ENCODE results near the gene OR4D1.
"Not testable (repeated sequence)": the region's sequence is repeated elsewhere in the genome, so short reads cannot be mapped to it uniquely, and the experiment has no call there.

OR4D1 gene

GRCh38 chr17:58147930-58148434, at the start of gene OR4D1:
Gene OR4D1, plus strand, starts transcription at chr17:58148384. Its CDS starts 6,770 bp downstream, at chr17:58155154.
- Histone ChIP-seq H3K4me3 (no peak within 1 kb of the TSS), H3K9me3 (peaks cover 7% of the 10 kb centered on the region), H3K4me1 (no peaks in the 10 kb centered on the region), H3K27me3 (ENCODE audit: low read depth) (peaks cover 26% of the 10 kb centered on the region), H3K36me3 (replicated peaks) (no peaks in the 10 kb centered on the region)
- no peak for DNase-seq (ENCODE audit: low spot score in 2 of 2)
- in situ Hi-C loops (cut with MboI; ENCODE audit: low sequenced_read_pairs), result no loop called here

DNA sequence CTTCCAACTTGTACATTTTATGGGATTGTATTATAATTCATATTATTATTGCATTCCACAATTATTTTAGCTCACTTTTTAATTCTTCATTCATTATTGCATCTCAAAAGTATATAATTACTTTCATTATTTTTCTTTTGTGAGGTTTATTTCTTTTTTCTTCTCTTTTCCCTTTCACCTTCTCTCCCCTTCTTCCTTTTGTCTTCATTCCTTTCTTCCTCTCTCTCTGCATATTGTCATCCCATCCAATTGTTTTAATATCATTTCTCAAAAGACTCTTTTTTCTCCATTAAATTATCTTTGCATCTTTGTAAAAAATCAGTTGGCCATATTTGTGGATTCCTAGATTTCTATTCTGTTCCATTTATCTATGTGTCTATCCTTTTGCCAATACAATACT, 47.7 kb upstream of the OR4D1 start:
- H3K4me3 ChIP-seq, result no peak overlapping the region
- H3K27me3 ChIP-seq (ENCODE audit: low read depth), result no peaks in the 10 kb centered on the region
- H3K4me1 ChIP-seq, result no peaks in the 10 kb centered on the region
- DNase-seq (ENCODE audit: low spot score in 2 of 2), result no peak
- H3K36me3 ChIP-seq (replicated peaks), result no peaks in the 10 kb centered on the region
- in situ Hi-C loops (cut with MboI; ENCODE audit: low sequenced_read_pairs), result no loop called here
- no peaks in the 10 kb centered on the region for H3K9me3 ChIP-seq

GRCh38 chr17:58101898-58102297, 46.3 kb upstream of the OR4D1 start:
- H3K9me3 ChIP-seq; H3K27me3 ChIP-seq (ENCODE audit: low read depth); H3K4me3 ChIP-seq; DNase-seq (ENCODE audit: low spot score in 2 of 2); H3K4me1 ChIP-seq; in situ Hi-C loops (cut with MboI; ENCODE audit: low sequenced_read_pairs); H3K36me3 ChIP-seq (replicated peaks): not testable (repeated sequence)

GRCh38 chr17:58105093-58105492, 43.1 kb upstream of the OR4D1 start:
- Histone ChIP-seq H3K4me1 (no peaks in the 10 kb centered on the region), H3K9me3 (no peaks in the 10 kb centered on the region), H3K36me3 (replicated peaks) (no peaks in the 10 kb centered on the region), H3K27me3 (ENCODE audit: low read depth) (no peaks in the 10 kb centered on the region), H3K4me3 (no peak overlapping the region)
- in situ Hi-C loops (cut with MboI; ENCODE audit: low sequenced_read_pairs), result no loop called here
- no peak for DNase-seq (ENCODE audit: low spot score in 2 of 2)

- H3K27me3 ChIP-seq (ENCODE audit: low read depth), result no peaks in the 10 kb centered on the region
- H3K4me3 ChIP-seq, result no peak overlapping the region
- H3K4me1 ChIP-seq, result no peaks in the 10 kb centered on the region
- in situ Hi-C loops (cut with MboI; ENCODE audit: low sequenced_read_pairs), result no loop called here
- DNase-seq (ENCODE audit: low spot score in 2 of 2), result no peak
- no peaks in the 10 kb centered on the region for H3K9me3 ChIP-seq
- H3K36me3 ChIP-seq (replicated peaks), result no peaks in the 10 kb centered on the region
These were observed 40.9 kb upstream of the OR4D1 start for GRCh38 chr17:58107306-58107705.

- in situ Hi-C loops (cut with MboI; ENCODE audit: low sequenced_read_pairs), result no loop called here
- H3K4me3 ChIP-seq, result no peak overlapping the region
- H3K9me3 ChIP-seq, result no peaks in the 10 kb centered on the region
- no peak for DNase-seq (ENCODE audit: low spot score in 2 of 2)
- H3K27me3 ChIP-seq (ENCODE audit: low read depth), result no peaks in the 10 kb centered on the region
- no peaks in the 10 kb centered on the region for H3K36me3 ChIP-seq (replicated peaks)
- no peaks in the 10 kb centered on the region for H3K4me1 ChIP-seq
These were observed 39.0 kb upstream of the OR4D1 start for GRCh38 chr17:58109197-58109596.

GRCh38 chr17:58110012-58110411, 38.2 kb upstream of the OR4D1 start:
- no peaks in the 10 kb centered on the region for H3K9me3 ChIP-seq
- DNase-seq (ENCODE audit: low spot score in 2 of 2), result no peak
- in situ Hi-C loops (cut with MboI; ENCODE audit: low sequenced_read_pairs), result loop anchor here (10.0 kb wide), 1 partner anchor 105 kb away; the partner anchor contains the start of gene SRSF1
- H3K36me3 ChIP-seq (replicated peaks), result no peaks in the 10 kb centered on the region
- H3K4me1 ChIP-seq, result no peaks in the 10 kb centered on the region
- no peaks in the 10 kb centered on the region for H3K27me3 ChIP-seq (ENCODE audit: low read depth)
- H3K4me3 ChIP-seq, result no peak overlapping the region

DNA sequence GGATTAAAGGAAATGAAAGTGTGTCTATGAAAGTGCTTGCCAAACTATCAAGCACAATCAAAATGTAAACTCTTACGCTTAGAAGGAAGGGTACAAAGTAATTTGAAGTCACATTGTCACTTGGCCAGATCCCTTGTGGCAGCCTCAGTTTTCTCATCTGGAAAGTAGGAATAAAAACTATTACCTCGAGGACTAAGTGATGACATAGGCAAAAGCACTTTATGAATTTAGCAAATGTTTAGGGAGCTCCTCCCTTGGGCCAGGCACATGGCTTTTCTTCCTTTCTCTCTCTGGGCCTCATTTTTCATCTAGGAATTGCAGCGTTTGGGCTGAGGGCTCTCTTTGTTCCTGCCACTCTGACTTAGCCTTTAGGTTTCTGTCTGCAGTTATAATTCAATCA, 36.5 kb upstream of the OR4D1 start:
- Histone ChIP-seq H3K9me3 (no peaks in the 10 kb centered on the region), H3K36me3 (replicated peaks) (no peaks in the 10 kb centered on the region), H3K27me3 (ENCODE audit: low read depth) (no peaks in the 10 kb centered on the region), H3K4me1 (no peaks in the 10 kb centered on the region), H3K4me3 (no peak overlapping the region)
- in situ Hi-C loops (cut with MboI; ENCODE audit: low sequenced_read_pairs), result loop anchor here (10.0 kb wide), 1 partner anchor 107 kb away; the partner anchor contains the start of gene SRSF1
- no peak for DNase-seq (ENCODE audit: low spot score in 2 of 2)

DNA sequence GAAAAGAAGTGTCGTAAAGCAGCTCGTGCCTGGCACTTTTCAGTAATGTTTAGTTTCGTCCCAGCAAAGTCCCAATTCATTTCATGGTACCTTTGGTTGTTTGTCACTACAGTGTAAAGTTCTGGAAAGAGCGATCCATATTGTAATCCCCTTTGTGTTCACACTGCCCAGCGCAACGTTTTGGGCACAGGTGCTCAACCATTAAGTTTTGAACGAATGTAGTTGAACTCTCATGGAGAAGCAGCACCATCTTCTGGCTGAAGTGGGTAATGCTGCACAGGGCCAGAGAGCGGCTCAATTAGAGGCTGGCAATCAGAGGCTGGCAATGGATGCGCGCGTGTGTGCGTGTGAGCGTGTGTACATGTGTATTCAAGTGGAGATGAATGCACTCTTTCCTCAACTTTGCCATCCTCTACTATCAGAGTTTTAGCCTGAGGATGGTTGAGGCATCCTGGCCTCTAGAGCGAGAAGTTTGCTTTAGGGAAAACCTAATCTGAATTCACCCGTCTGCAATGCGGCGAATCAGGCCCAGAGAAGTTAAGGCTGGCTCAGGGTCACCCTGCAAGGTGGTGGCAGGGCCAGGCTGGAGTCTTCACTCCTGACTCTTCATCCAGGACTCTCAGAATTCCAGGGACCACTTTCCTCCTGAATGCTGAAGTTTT, 35.1 kb upstream of the OR4D1 start:
- DNase-seq (ENCODE audit: low spot score in 2 of 2), result peak; percentile 64 to 90
- in situ Hi-C loops (cut with MboI; ENCODE audit: low sequenced_read_pairs), result loop anchor here (10.0 kb wide), 1 partner anchor 108 kb away; the partner anchor contains the start of gene SRSF1

DNA sequence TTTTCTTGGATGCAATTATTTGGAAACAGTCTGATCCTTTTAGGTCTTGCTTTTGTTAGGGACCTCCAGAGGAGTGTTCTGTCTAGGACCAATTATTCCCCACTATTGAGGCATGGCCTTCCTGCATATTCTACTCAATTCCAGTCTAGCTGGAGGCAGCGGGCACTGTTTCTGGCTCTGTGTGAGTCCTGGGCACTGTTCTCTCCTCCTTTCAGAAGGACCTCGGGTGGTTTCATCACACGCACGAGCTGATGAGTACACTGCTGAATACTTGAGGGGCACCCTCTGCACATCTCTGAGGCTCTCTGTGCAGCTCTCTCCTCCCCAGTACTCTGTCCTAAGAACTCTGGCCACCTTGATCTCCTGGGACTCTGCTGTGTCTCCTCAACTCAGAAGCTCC, 34.2 kb upstream of the OR4D1 start:
- Histone ChIP-seq H3K27me3 (ENCODE audit: low read depth) (no peaks in the 10 kb centered on the region), H3K9me3 (no peaks in the 10 kb centered on the region), H3K36me3 (replicated peaks) (no peaks in the 10 kb centered on the region), H3K4me1 (no peaks in the 10 kb centered on the region), H3K4me3 (no peak overlapping the region)
- no peak for DNase-seq (ENCODE audit: low spot score in 2 of 2)
- in situ Hi-C loops (cut with MboI; ENCODE audit: low sequenced_read_pairs), result loop anchor here (10.0 kb wide), 1 partner anchor 109 kb away; the partner anchor contains the start of gene SRSF1

More for the DNA sequence above, 35.1 kb upstream of the OR4D1 start:
- H3K36me3 ChIP-seq (replicated peaks), result no peaks in the 10 kb centered on the region
- H3K4me1 ChIP-seq, result no peaks in the 10 kb centered on the region
- no peak overlapping the region for H3K4me3 ChIP-seq
- no peaks in the 10 kb centered on the region for H3K9me3 ChIP-seq
- H3K27me3 ChIP-seq (ENCODE audit: low read depth), result no peaks in the 10 kb centered on the region

DNA sequence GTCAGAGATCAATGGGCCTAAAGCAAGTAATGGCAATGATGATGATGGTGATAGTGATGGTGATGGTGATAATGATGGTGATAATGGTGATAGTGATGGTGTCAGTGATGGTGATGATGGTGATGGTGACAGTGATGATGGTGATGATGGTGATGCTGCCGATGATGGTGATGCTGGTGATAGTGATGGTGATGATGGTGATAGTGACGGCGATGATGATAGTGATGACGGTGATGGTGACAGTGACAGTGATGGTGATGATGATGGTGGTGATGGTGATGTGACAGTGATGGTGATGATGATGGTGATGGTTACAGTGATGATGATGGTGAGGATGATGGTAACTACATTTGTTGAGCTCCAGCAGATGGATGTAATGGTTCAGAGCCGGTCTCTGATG, 30.8 kb upstream of the OR4D1 start:
- Histone ChIP-seq H3K9me3 (no peaks in the 10 kb centered on the region), H3K36me3 (replicated peaks) (no peaks in the 10 kb centered on the region), H3K27me3 (ENCODE audit: low read depth) (peaks cover 1% of the 10 kb centered on the region; the same call in 1 of the 2 replicates), H3K4me1 (no peaks in the 10 kb centered on the region), H3K4me3 (no peak overlapping the region)
- in situ Hi-C loops (cut with MboI; ENCODE audit: low sequenced_read_pairs), result loop anchor here (5.0 to 10.0 kb wide), 2 partner anchors 113 to 260 kb away; partner anchors contain the start of gene SRSF1
- no peak for DNase-seq (ENCODE audit: low spot score in 2 of 2)

DNA sequence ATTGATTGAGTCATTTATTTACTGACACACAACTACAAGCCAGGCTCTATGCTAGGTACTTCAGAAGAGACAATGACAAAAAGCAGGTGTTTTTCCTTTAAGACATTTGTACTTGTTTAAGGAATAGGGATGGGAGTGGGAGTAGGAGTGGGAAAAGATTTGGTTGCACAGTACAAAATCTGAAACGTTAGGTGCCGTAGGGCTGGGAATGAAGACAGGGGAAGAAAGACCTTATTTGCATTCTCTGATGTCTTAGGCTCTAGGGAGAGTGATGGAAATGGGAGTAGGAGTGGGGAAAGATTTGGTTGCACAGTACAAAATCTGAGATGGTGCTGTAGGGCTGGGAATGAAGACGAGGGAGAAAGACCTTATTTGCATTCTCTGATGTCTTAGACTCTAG, 28.7 kb upstream of the OR4D1 start:
- DNase-seq (ENCODE audit: low spot score in 2 of 2), result no peak
- H3K9me3 ChIP-seq, result no peaks in the 10 kb centered on the region
- H3K36me3 ChIP-seq (replicated peaks), result no peaks in the 10 kb centered on the region
- in situ Hi-C loops (cut with MboI; ENCODE audit: low sequenced_read_pairs), result loop anchor here (5.0 to 10.0 kb wide), 2 partner anchors 115 to 262 kb away; partner anchors contain the start of gene SRSF1
- H3K4me1 ChIP-seq, result no peaks in the 10 kb centered on the region
- peaks cover 2% of the 10 kb centered on the region; the same call in 1 of the 2 replicates for H3K27me3 ChIP-seq (ENCODE audit: low read depth)
- H3K4me3 ChIP-seq, result no peak overlapping the region

DNA sequence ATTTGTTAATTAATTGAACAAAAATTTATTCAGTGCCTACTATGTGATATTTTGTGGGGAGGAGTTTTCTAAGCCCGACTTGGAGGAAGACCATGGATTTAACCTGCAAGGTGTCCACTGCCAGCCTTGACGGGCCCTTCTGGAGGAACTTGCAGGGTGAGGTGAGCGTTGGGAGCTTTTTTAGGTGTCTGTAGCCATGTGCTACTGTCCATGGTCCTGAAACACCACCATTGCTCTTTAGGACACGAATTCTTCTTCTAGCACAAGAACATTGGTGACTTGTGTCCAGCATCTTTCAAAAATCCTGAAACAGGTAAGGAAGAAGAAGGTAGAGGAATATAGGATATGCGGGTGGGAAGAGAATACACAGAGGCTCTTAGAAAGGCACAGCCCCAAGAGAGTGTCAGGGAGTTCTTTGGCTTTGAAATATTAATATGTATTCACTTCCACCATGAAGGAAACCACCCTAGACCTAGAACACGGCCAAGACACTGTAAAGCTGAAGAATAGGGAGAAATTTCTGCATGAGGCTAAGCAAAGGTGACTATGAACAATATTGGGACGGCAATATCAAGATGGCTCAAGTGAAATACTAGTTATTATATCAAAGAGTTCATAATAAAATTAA, 27.9 kb upstream of the OR4D1 start:
- in situ Hi-C loops (cut with MboI; ENCODE audit: low sequenced_read_pairs), result no loop called here
- Histone ChIP-seq H3K4me1 (no peaks in the 10 kb centered on the region), H3K36me3 (replicated peaks) (no peaks in the 10 kb centered on the region), H3K9me3 (no peaks in the 10 kb centered on the region), H3K27me3 (ENCODE audit: low read depth) (peaks cover 2% of the 10 kb centered on the region; the same call in 1 of the 2 replicates), H3K4me3 (no peak overlapping the region)
- DNase-seq (ENCODE audit: low spot score in 2 of 2), result peak; percentile 23 to 71

- Histone ChIP-seq H3K36me3 (replicated peaks) (no peaks in the 10 kb centered on the region), H3K9me3 (no peaks in the 10 kb centered on the region), H3K27me3 (ENCODE audit: low read depth) (peaks cover 17% of the 10 kb centered on the region), H3K4me1 (no peaks in the 10 kb centered on the region), H3K4me3 (no peak overlapping the region)
- in situ Hi-C loops (cut with MboI; ENCODE audit: low sequenced_read_pairs), result no loop called here
- peak in 1 of 2 experiments; percentile 15 for DNase-seq (ENCODE audit: low spot score in 2 of 2)
These were observed 26.3 kb upstream of the OR4D1 start for GRCh38 chr17:58121925-58122324.
